HG02798 (cell line): ENCODE results near the gene CALR.

Source experiments
- ATAC-seq: cut with Tn5 transposase; IDR thresholded peaks from one replicate; pipeline ENCODE4 v1.9.1; 2021; ENCODE audit warnings: mild to moderate bottlenecking; ENCODE audit not compliant: unreplicated experiment, poor library complexity

The CALR gene

DNA sequence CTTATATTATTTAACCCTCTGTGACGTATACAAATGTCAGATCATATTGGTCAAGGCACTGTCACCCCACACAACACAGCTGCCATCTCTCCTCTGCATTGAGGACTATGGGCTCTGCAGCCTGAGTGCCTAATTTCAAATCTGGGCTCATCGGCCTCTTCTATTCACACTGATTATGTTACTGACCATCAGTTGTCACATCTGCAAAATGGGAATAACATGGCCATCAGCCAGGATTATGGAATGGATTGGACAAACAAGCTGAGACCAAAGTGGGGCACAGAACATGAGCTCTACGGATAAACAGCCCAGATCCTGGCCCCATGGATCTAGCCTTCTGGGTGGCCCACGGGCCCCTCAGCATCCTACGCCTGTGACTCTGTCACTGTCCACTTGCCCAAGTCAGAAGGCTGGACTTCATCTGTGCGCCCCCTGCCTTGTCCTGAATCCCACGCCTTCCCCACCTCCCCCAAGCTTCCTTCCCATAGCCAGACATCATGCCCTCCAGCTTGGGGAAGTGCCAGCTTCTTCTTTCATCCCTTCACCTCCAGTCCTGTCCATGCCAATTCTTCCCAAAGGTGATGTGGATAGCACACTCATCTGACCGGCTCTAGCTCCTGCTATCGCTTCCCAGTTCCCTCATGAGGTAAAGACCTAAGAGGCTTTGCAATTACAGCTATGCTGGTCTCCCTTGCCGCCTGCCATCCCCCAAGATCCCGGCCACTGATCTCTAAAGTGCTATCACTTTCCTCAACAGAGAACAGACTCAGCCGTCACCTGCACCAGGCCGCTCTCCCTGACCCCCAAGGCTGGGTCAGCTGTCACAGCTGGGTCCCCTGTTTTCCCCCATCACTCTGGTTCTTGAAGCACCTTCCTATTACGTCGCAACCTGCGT, 5.8 kb upstream of the CALR start:
- ATAC-seq = no peak

DNA sequence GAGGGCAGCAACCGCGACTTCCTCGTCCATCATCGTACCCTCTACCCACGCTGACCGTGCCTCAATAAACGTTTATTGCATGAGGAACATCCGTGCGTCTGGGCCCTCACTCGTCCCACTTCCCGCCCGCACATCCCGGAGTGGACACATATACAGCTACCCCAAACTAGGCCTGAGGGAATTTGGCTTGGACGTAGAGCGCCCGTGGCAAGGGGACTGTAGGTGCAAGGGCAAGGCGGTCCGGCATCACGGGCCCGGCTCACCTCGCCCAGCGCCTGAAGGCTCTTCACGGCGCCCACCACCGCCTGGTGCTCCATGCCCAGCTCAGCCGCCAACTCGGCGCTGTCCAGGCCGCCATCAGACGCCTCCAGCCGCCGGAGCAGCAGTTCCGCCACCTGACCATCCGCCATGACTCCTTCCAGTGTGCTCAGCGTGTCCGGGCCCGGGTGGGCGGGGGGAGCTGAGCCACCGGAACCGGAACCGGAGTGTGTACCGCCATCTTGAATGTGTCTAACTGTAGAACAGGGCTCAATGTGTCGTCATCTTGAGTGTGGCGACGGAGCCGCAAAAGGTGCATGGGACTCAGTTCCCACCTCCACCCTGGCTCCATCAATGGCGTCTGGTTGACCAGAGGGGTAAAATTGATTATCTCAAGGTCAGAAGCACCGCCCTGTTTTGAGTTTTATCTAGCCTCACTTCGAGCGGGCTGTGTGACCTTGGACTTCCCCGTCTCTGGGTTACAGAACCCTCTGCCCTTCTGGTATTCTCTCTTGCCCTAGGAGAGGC, 4.9 kb upstream of the CALR start, which contains the start of gene FARSA:
FARSA (minus strand) TSS at position 425 of the 786 bp plus-strand sequence; CDS start at position 410, 15 bp downstream.
- ATAC-seq = peak; percentile 39

DNA sequence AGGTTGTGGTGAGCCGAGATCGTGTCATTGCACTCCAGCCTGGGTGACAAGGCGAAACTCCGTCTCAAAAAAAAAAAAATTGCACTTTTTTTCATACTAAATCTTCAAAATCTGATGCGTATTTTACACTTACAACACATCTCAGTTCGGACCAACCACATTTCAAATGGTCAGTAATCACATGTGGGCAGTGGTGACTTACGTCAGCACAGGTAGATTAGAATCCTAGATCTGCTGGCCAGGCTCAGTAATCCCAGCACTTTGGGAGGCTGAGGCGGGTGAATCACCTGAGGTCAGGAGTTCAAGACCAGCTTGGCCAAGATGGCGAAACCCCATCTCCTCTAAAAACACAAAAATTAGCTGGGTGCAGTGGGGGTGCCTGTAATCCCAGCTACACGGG, 3.3 kb upstream of the CALR start:
- ATAC-seq = no peak

DNA sequence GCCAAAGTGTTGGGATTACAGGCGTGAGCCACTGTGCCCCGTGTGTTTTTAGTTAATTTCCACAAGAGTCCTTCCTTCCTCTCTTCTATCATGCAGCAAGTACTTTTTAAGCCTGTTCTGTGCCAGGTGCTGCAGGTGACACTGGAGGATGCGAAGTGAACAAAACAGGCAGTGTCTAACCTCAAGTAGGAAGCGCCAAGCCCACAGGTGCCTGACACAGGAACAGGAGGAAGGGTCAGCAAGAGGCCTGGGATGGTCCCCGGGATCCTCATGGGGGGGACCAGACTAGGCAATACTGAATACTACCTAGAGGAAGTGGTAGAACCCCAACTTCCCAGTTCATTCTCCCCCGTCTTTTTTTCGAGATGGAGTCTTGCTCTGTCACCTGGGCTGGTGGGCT, 1.8 kb upstream of the CALR start:
- ATAC-seq = no peak

GRCh38 chr19:12937093-12937926, 1.1 kb upstream of the CALR start:
- no peak for ATAC-seq

DNA sequence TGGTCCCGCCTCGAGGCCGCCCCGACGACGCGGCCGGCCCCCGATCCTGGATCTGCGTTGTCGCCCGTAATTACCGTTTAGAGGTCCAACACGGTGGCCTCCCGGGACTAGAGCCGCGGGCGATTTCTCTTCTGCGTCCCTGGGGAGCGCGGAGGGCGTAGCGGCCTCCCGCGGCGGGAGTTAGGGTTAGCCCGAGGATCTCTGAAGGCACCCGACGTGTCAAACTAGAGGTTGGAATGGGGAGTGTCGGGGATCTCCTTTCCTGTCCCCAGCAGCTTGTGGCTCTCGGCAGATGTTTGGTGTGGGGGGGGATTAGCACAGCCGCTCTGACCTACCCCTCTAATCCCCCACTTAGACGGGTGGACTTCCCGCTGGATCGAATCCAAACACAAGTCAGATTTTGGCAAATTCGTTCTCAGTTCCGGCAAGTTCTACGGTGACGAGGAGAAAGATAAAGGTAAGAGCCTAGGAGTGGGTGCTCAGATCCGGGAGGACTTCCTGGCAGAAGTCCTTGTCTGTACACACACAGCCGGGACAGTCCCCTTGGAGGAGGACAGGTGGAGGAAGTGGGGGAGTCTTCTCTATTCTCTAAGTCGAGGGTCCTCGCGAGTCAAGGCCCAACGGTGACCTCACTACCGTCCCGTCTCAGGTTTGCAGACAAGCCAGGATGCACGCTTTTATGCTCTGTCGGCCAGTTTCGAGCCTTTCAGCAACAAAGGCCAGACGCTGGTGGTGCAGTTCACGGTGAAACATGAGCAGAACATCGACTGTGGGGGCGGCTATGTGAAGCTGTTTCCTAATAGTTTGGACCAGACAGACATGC, 581 bp downstream of the CALR start:
- ATAC-seq = no peak

GRCh38 chr19:12939975-12940423, 1.6 kb downstream of the CALR start:
- no peak for ATAC-seq

- ATAC-seq = no peak
These were observed 2.5 kb downstream of the CALR start for GRCh38 chr19:12940897-12941296.

GRCh38 chr19:12943437-12944044, 5.1 kb downstream of the CALR start:
- no peak for ATAC-seq

DNA sequence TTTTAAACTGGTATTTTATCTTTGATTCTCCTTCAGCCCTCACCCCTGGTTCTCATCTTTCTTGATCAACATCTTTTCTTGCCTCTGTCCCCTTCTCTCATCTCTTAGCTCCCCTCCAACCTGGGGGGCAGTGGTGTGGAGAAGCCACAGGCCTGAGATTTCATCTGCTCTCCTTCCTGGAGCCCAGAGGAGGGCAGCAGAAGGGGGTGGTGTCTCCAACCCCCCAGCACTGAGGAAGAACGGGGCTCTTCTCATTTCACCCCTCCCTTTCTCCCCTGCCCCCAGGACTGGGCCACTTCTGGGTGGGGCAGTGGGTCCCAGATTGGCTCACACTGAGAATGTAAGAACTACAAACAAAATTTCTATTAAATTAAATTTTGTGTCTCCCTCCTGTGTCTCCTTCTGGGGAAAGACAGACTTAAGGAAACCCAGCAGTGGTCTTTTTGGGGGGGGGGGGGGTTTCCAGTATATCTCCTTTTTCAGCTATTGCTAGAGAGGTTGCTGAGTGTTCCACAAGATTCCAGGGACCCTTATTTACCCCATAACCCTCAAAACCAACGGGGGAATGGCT, 5.8 kb downstream of the CALR start:
- no peak for ATAC-seq

- ATAC-seq = peak; percentile 90
These were observed 7.2 kb downstream of the CALR start, which contains the start of gene RAD23A for GRCh38 chr19:12945479-12946091. RAD23A (plus strand) TSS chr19:12945862; CDS start chr19:12945949, 87 bp downstream.

DNA sequence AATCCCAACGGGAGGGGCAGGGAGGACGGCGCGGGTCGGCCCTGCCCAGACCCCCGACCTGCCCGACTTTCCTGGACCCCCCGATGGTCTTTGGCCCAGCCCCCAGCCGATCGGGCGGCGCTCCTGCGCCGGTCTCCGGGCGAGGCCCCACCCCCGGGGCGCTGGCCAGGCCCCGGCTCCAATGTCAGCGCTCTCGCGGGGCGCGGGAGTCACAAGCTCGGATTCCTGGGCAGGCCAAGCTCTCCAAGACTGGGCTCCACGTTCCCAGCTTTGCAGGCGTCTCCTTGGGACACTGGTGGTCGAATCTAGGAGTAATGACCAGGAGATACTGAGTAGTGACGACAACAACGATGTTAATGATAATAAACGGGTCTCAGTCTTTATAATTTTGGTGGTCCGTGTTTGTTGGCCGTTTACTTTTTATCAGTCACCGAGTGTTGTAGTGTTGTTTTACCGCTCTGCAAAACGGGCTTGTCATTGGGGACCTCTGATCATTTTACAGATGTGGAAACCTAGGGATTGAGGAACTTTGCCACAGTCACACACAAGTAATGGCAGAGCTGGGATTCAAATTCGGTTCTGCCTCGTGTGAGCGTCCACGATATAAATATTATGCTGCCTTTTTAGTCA, 7.8 kb downstream of the CALR start:
- peak; percentile 28 for ATAC-seq

GRCh38 chr19:12946731-12947496, 8.5 kb downstream of the CALR start:
- no peak for ATAC-seq

DNA sequence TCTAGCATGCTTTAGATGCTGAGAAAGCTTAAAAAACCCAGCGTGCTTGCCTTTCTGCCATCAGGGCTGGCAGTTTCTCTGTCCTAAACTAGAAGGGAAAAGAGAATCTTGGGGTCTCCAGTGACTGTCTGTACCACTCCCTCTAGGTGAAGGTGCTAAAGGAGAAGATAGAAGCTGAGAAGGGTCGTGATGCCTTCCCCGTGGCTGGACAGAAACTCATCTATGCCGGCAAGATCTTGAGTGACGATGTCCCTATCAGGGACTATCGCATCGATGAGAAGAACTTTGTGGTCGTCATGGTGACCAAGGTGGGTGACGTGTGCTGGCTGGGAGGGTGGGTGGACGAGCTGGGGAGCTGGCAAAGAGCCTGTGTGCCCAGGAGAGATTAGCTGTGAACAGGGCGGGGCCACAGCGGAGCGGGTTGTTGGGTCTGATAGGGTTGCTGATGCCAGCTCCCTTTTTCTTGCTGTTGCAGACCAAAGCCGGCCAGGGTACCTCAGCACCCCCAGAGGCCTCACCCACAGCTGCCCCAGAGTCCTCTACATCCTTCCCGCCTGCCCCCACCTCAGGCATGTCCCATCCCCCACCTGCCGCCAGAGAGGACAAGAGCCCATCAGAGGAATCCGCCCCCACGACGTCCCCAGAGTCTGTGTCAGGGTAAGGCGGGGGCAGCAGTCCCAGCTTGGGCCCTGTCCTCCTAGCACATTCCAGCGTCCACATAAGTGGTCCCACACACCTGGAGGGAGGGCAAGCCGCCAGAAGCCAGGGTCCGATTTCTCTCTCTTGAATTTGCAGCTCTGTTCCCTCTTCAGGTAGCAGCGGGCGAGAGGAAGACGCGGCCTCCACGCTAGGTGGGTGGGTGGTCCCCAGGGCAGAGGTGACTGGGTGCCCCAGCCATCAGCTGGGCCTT, 9.5 kb downstream of the CALR start:
- ATAC-seq = no peak

GRCh38 chr19:12948612-12949362, 10.4 kb downstream of the CALR start:
- no peak for ATAC-seq
